H9 (cell line): ENCODE results near the gene GPR107. TPM values are rescaled to one million over a fixed set of nuclear protein-coding genes. Genes with fewer than 3 reads are reported as not detected.

Experiments used
- DNase-seq: peaks from one replicate; pipeline ENCODE4 v3.0.0-alpha.2; 2017
- H2AFZ ChIP-seq: one replicate; pipeline ENCODE4 v1.6.1; 2013; ENCODE audit warnings: mild to moderate bottlenecking, low read length, control low read depth, moderate library complexity
- H2AK5ac ChIP-seq: 2 replicates; pipeline ENCODE4 v1.6.1; 2013; ENCODE audit warnings: low read length, control low read depth, mixed read lengths; ENCODE audit not compliant: insufficient read length
- H2BK120ac ChIP-seq: one replicate; pipeline ENCODE4 v1.6.1; 2013; ENCODE audit warnings: low read depth, mild to moderate bottlenecking, low read length, control low read depth, inconsistent platforms; ENCODE audit not compliant: poor library complexity, severe bottlenecking
- H2BK12ac ChIP-seq: 2 replicates; pipeline ENCODE4 v1.6.1; 2013; ENCODE audit warnings: low read length, control low read depth, mixed read lengths, low read depth; ENCODE audit not compliant: insufficient read length
- H2BK15ac ChIP-seq: 2 replicates; pipeline ENCODE4 v1.6.1; 2013; ENCODE audit warnings: low read depth, low read length, control low read depth
- H2BK20ac ChIP-seq: one replicate; pipeline ENCODE4 v1.6.1; 2013; ENCODE audit warnings: low read depth, mild to moderate bottlenecking, low read length, control low read depth, inconsistent platforms; ENCODE audit not compliant: poor library complexity, severe bottlenecking
- H2BK5ac ChIP-seq: 2 replicates; pipeline ENCODE4 v1.6.1; 2013; ENCODE audit warnings: low read length, control low read depth, mixed read lengths; ENCODE audit not compliant: insufficient read length
- H3K14ac ChIP-seq: 2 replicates; pipeline ENCODE4 v1.6.1; 2013; ENCODE audit warnings: low read length, control low read depth; ENCODE audit not compliant: insufficient read depth
- H3K18ac ChIP-seq: 2 replicates; pipeline ENCODE4 v1.6.1; 2013; ENCODE audit warnings: low read depth, mild to moderate bottlenecking, mixed read lengths, low read length, control low read depth; ENCODE audit not compliant: insufficient read length
- H3K23ac ChIP-seq: 2 replicates; pipeline ENCODE4 v1.6.1; 2013; ENCODE audit warnings: low read length, control low read depth, mixed read lengths, low read depth; ENCODE audit not compliant: insufficient read length
- H3K23me2 ChIP-seq: 2 replicates; pipeline ENCODE4 v1.6.1; 2013; ENCODE audit warnings: low read depth, mild to moderate bottlenecking, mixed read lengths, low read length, control low read depth; ENCODE audit not compliant: insufficient read length, poor library complexity, severe bottlenecking
- H3K27ac ChIP-seq: 2 replicates; pipeline ENCODE4 v1.5.1; 2013; ENCODE audit warnings: low read length, control low read depth, mixed read lengths, low read depth; ENCODE audit not compliant: insufficient read length
- H3K27me3 ChIP-seq: 2 replicates; pipeline ENCODE4 v1.6.1; 2013; ENCODE audit warnings: low read length, control low read depth, inconsistent platforms; ENCODE audit not compliant: insufficient read depth
- H3K4ac ChIP-seq: 2 replicates; pipeline ENCODE4 v1.6.1; 2013; ENCODE audit warnings: low read depth, mild to moderate bottlenecking, control low read depth, inconsistent platforms, low read length, moderate library complexity
- H3K4me1 ChIP-seq: 2 replicates; pipeline ENCODE4 v1.6.1; 2013; ENCODE audit warnings: low read length, control low read depth, inconsistent platforms; ENCODE audit not compliant: insufficient read depth
- H3K4me2 ChIP-seq: 2 replicates; pipeline ENCODE4 v1.6.1; 2013; ENCODE audit warnings: low read length, control low read depth, mixed read lengths; ENCODE audit not compliant: insufficient read length, insufficient read depth
- H3K56ac ChIP-seq: 2 replicates; pipeline ENCODE4 v1.6.1; 2013; ENCODE audit warnings: low read depth, mild to moderate bottlenecking, mixed read lengths, low read length, control low read depth; ENCODE audit not compliant: insufficient read length
- H3K79me1 ChIP-seq: 2 replicates; pipeline ENCODE4 v1.6.1; 2013; ENCODE audit warnings: low read depth, mild to moderate bottlenecking, moderate library complexity, low read length, control low read depth, inconsistent platforms; ENCODE audit not compliant: insufficient read depth, poor library complexity, severe bottlenecking
- H3K79me2 ChIP-seq: 2 replicates; pipeline ENCODE4 v1.6.1; 2013; ENCODE audit warnings: low read length, control low read depth, inconsistent platforms; ENCODE audit not compliant: insufficient read depth
- H3K9ac ChIP-seq: 2 replicates; pipeline ENCODE4 v1.6.1; 2013; ENCODE audit warnings: low read length, control low read depth, mixed read lengths; ENCODE audit not compliant: insufficient read length; ENCODE audit errors: extremely low read depth
- H3K9me3 ChIP-seq: one replicate; pipeline ENCODE4 v1.6.1; 2013; ENCODE audit warnings: low read depth, low read length, inconsistent platforms; ENCODE audit not compliant: control insufficient read depth
- H3T11ph ChIP-seq: one replicate; pipeline ENCODE4 v1.6.1; 2013; ENCODE audit warnings: mild to moderate bottlenecking, low read length, control low read depth, inconsistent platforms
- H4K20me1 ChIP-seq: one replicate; pipeline ENCODE4 v1.6.1; 2013; ENCODE audit not compliant: control insufficient read depth, insufficient read length, insufficient read depth
- H4K5ac ChIP-seq: 2 replicates; pipeline ENCODE4 v1.6.1; 2013; ENCODE audit warnings: low read depth, mild to moderate bottlenecking, mixed read lengths, low read length, control low read depth; ENCODE audit not compliant: insufficient read length
- H4K8ac ChIP-seq: replicated peaks from 2 replicates; pipeline ENCODE4 v1.6.1; 2013; ENCODE audit warnings: low read length, control low read depth, mixed read lengths, low read depth; ENCODE audit not compliant: insufficient read length
- H4K91ac ChIP-seq: 2 replicates; pipeline ENCODE4 v1.6.1; 2013; ENCODE audit warnings: low read depth, mild to moderate bottlenecking, moderate library complexity, mixed read lengths, low read length, control low read depth; ENCODE audit not compliant: insufficient read length
- H3K27ac Mint-ChIP-seq, 3 experiments: 2 replicates in 2 of 3; 3 replicates in 1 of 3; pipeline ENCODE4 v1.8.0; 2020 to 2021; ENCODE audit warnings: mixed read lengths in 3 of 3, mild to moderate bottlenecking in 1 of 3, moderate library complexity in 1 of 3
- H3K27me3 Mint-ChIP-seq: 2 replicates; pipeline ENCODE4 v1.8.0; 2021; ENCODE audit warnings: low read depth, mild to moderate bottlenecking, moderate library complexity, mixed read lengths
- H3K36me3 Mint-ChIP-seq, 3 experiments: 2 replicates in 2 of 3; 3 replicates in 1 of 3; pipeline ENCODE4 v1.8.0; 2020 to 2021; ENCODE audit warnings: low read depth in 3 of 3, mixed read lengths in 3 of 3; ENCODE audit not compliant: insufficient read depth in 1 of 3
- H3K4me1 Mint-ChIP-seq, 2 experiments: 2 replicates each; pipeline ENCODE4 v1.8.0; 2020; ENCODE audit warnings: mixed read lengths in 2 of 2
- H3K4me3 Mint-ChIP-seq, 2 experiments: 2 replicates in 1 of 2; 3 replicates in 1 of 2; pipeline ENCODE4 v1.8.0; 2020 to 2021; ENCODE audit warnings: mild to moderate bottlenecking in 2 of 2, mixed read lengths in 2 of 2, moderate library complexity in 1 of 2
- H3K9me3 Mint-ChIP-seq, 2 experiments: 2 replicates in 1 of 2; 3 replicates in 1 of 2; pipeline ENCODE4 v1.8.0; 2020; ENCODE audit warnings: mild to moderate bottlenecking in 2 of 2, mixed read lengths in 2 of 2, moderate library complexity in 1 of 2
- WGBS: extraction: QIAGEN DNeasy Blood & Tissue Kit; methylation state at CpG from one replicate; pipeline ENCODE4 v1.1.7; 2013; ENCODE audit warnings: missing lambda C conversion rate, low lambda C conversion rate, mixed read lengths; ENCODE audit not compliant: insufficient read length; ENCODE audit errors: extremely low coverage; 5-methylcytosine and 5-hydroxymethylcytosine counted together
- total RNA-seq: library from RNA; stranded (reverse); gene quantifications from 2 replicates; pipeline ENCODE4 v1.2.1, GENCODE V29; 2021
- TF ChIP-seq, protein P1 (sequence below): fragments of 200-600 bp; sonication (generic); conservative IDR thresholded peaks from 3 replicates; pipeline ENCODE4 v1.8.0; 2021; ENCODE audit warnings: antibody characterized with exemption, mild to moderate bottlenecking

The GPR107 gene
- total RNA-seq, 1 experiment from 2014 or later = 38.0 TPM

DNA sequence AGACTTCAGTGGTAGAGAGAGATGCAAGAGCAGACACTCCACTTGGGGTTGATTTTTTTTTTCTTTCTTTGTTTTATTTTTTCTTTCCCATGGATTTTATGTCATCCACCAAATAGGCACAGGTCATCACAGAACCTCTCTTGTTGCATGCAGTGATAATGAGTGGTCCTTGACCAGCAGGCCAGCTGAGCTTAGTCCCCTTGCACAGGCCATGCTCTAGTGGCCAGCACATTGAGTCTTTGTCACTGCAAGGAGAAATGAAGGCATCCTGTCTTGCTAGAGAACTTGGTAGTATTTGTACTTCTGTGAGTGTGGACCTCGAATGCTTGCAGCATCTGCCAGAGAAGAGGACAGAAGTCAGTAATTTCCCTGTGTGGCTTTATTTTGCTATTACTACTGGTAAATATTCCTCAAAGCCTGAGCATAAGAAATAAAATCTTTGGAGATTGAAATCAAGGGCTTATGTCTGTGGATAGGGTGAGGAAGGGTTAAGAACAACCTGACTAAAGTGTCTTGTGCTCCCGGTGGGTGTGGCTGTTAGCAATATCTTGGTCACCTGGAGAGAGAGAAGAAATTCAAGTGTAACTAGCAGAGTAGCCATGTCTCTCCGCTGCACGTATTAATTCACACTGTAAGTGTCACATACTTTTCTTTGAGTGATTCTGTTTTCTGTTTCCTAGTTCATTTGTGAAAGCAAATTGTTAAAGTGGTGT, 73.2 kb downstream of the GPR107 start:
- peaks cover 0 to 12% of the 10 kb centered on the region in 2 experiments; a peak in 3 of 4 replicates for H3K4me1 Mint-ChIP-seq
- H4K91ac ChIP-seq = no peak overlapping the region
- H2BK12ac ChIP-seq = no peak overlapping the region
- no peaks in the 10 kb centered on the region for H3K27me3 Mint-ChIP-seq
- no peak overlapping the region for H3K4me2 ChIP-seq
- WGBS = no CpG with 5 or more reads among the region's 4 CpGs
- H3K79me2 ChIP-seq = no peaks in the 10 kb centered on the region
- H3K79me1 ChIP-seq = no peaks in the 10 kb centered on the region
- no peak overlapping the region for H3K9ac ChIP-seq
- H4K5ac ChIP-seq = no peak overlapping the region
- TF ChIP-seq, protein P1, sequence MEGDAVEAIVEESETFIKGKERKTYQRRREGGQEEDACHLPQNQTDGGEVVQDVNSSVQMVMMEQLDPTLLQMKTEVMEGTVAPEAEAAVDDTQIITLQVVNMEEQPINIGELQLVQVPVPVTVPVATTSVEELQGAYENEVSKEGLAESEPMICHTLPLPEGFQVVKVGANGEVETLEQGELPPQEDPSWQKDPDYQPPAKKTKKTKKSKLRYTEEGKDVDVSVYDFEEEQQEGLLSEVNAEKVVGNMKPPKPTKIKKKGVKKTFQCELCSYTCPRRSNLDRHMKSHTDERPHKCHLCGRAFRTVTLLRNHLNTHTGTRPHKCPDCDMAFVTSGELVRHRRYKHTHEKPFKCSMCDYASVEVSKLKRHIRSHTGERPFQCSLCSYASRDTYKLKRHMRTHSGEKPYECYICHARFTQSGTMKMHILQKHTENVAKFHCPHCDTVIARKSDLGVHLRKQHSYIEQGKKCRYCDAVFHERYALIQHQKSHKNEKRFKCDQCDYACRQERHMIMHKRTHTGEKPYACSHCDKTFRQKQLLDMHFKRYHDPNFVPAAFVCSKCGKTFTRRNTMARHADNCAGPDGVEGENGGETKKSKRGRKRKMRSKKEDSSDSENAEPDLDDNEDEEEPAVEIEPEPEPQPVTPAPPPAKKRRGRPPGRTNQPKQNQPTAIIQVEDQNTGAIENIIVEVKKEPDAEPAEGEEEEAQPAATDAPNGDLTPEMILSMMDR = no peak
- H2BK5ac ChIP-seq = no peak overlapping the region
- no peak overlapping the region for H3K27ac ChIP-seq
- no peak overlapping the region for H3K56ac ChIP-seq
- no peak overlapping the region for H2BK20ac ChIP-seq
- no peak overlapping the region for H3K23ac ChIP-seq
- no peak overlapping the region for H3K4me3 Mint-ChIP-seq
- no peak overlapping the region for H2BK15ac ChIP-seq
- no peak overlapping the region for H3K4ac ChIP-seq
- H3K27ac Mint-ChIP-seq = peak overlapping the region in 2 of 3 experiments; percentile 52 to 73; a peak in 4 of 7 replicates
- no peak overlapping the region for H2AFZ ChIP-seq
- H3K14ac ChIP-seq = no peak overlapping the region
- H3K23me2 ChIP-seq = no peaks in the 10 kb centered on the region
- H2BK120ac ChIP-seq = no peak overlapping the region
- peaks cover 0 to 57% (median 39%) of the 10 kb centered on the region in 3 experiments; a peak in 5 of 7 replicates for H3K36me3 Mint-ChIP-seq
- H3K27me3 ChIP-seq = no peaks in the 10 kb centered on the region
- no peaks in the 10 kb centered on the region for H4K20me1 ChIP-seq
- no peak for DNase-seq
- no peak overlapping the region for H4K8ac ChIP-seq
- no peaks in the 10 kb centered on the region for H3K9me3 ChIP-seq
- no peak overlapping the region for H2AK5ac ChIP-seq
- H3K18ac ChIP-seq = no peak overlapping the region
- no peaks in the 10 kb centered on the region for H3K9me3 Mint-ChIP-seq
- H3K4me1 ChIP-seq = no peaks in the 10 kb centered on the region
- H3T11ph ChIP-seq = no peak overlapping the region
